DOHH2 (cell line): ENCODE results near the gene CALN1.

ENCODE experiments used
- H3F3A ChIP-seq: fragments of 200-600 bp; sonication (generic), shearing (Covaris generic); 2 replicates; pipeline ENCODE4 v1.6.0; 2016; ENCODE audit warnings: antibody characterized with exemption, mild to moderate bottlenecking; ENCODE audit not compliant: control insufficient read depth, insufficient read depth
- H3K27ac ChIP-seq: fragments of 200-600 bp; sonication (generic); 2 replicates; pipeline ENCODE4 v1.5.1; 2014; ENCODE audit warnings: low read depth, mild to moderate bottlenecking, low read length, moderate library complexity
- H3K27me3 ChIP-seq: fragments of 200-600 bp; sonication (generic); 2 replicates; pipeline ENCODE4 v1.6.1; 2014; ENCODE audit warnings: mild to moderate bottlenecking, low read length, mixed read lengths; ENCODE audit not compliant: control insufficient read depth
- H3K36me3 ChIP-seq: fragments of 200-600 bp; sonication (generic); 2 replicates; pipeline ENCODE4 v1.6.1; 2014; ENCODE audit warnings: mild to moderate bottlenecking, low read length, moderate library complexity, mixed read lengths; ENCODE audit not compliant: control insufficient read depth
- H3K4me1 ChIP-seq: fragments of 200-600 bp; sonication (generic); 2 replicates; pipeline ENCODE4 v1.6.1; 2014; ENCODE audit warnings: mild to moderate bottlenecking, low read length, mixed read lengths; ENCODE audit not compliant: control insufficient read depth
- H3K4me2 ChIP-seq: fragments of 200-600 bp; sonication (generic); 2 replicates; pipeline ENCODE4 v1.6.0; 2014; ENCODE audit warnings: mild to moderate bottlenecking, low read length, moderate library complexity
- H3K4me3 ChIP-seq: fragments of 200-600 bp; sonication (generic); 2 replicates; pipeline ENCODE4 v1.5.1; 2014; ENCODE audit warnings: mild to moderate bottlenecking, low read length, mixed read lengths
- H3K79me2 ChIP-seq: fragments of 200-600 bp; sonication (generic); 2 replicates; pipeline ENCODE4 v1.6.1; 2014; ENCODE audit warnings: mild to moderate bottlenecking, low read length, mixed read lengths; ENCODE audit not compliant: control insufficient read depth
- H3K9me2 ChIP-seq: fragments of 200-600 bp; sonication (generic); replicated peaks from 2 replicates; pipeline ENCODE4 v1.6.1; 2014; ENCODE audit warnings: mild to moderate bottlenecking, low read length, mixed read lengths; ENCODE audit not compliant: control insufficient read depth
- H3K9me3 ChIP-seq: fragments of 200-600 bp; sonication (generic); 2 replicates; pipeline ENCODE4 v1.6.1; 2014; ENCODE audit warnings: antibody characterized with exemption, low read length, mixed read lengths; ENCODE audit not compliant: control insufficient read depth, insufficient read depth
- H4K20me1 ChIP-seq: fragments of 200-600 bp; sonication (generic); 2 replicates; pipeline ENCODE4 v1.6.0; 2014; ENCODE audit warnings: low read depth, mild to moderate bottlenecking, antibody characterized with exemption, low read length, moderate library complexity; ENCODE audit not compliant: control insufficient read depth, insufficient read depth
- EZH2phosphoT487 ChIP-seq: fragments of 200-600 bp; sonication (generic); IDR thresholded peaks from 2 replicates; pipeline ENCODE4 v1.6.1; 2017; ENCODE audit warnings: borderline replicate concordance, mild to moderate bottlenecking, antibody characterized with exemption, low read length, moderate library complexity, mixed read lengths
- TF ChIP-seq, protein P1 (sequence below): fragments of 200-600 bp; sonication (generic); IDR thresholded peaks from one replicate; pipeline ENCODE4 v1.5.1; 2014; ENCODE audit warnings: antibody characterized with exemption, mild to moderate bottlenecking, low read depth, low read length; ENCODE audit not compliant: poor library complexity, severe bottlenecking

Gene CALN1

GRCh38 chr7:72042855-72043254 lies 369.3 kb downstream of the CALN1 start:
- no peak for TF ChIP-seq EZH2phosphoT487
- TF ChIP-seq, protein P1, sequence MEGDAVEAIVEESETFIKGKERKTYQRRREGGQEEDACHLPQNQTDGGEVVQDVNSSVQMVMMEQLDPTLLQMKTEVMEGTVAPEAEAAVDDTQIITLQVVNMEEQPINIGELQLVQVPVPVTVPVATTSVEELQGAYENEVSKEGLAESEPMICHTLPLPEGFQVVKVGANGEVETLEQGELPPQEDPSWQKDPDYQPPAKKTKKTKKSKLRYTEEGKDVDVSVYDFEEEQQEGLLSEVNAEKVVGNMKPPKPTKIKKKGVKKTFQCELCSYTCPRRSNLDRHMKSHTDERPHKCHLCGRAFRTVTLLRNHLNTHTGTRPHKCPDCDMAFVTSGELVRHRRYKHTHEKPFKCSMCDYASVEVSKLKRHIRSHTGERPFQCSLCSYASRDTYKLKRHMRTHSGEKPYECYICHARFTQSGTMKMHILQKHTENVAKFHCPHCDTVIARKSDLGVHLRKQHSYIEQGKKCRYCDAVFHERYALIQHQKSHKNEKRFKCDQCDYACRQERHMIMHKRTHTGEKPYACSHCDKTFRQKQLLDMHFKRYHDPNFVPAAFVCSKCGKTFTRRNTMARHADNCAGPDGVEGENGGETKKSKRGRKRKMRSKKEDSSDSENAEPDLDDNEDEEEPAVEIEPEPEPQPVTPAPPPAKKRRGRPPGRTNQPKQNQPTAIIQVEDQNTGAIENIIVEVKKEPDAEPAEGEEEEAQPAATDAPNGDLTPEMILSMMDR, result no peak
- Histone ChIP-seq H3K4me3 (no peak overlapping the region), H3K36me3 (no peaks in the 10 kb centered on the region), H3K9me2 (no peaks in the 10 kb centered on the region), H4K20me1 (no peaks in the 10 kb centered on the region), H3K27ac (no peak overlapping the region), H3F3A (no peaks in the 10 kb centered on the region), H3K9me3 (peaks cover 4% of the 10 kb centered on the region; the same call in 1 of the 2 replicates), H3K4me1 (no peaks in the 10 kb centered on the region), H3K4me2 (no peak overlapping the region), H3K27me3 (no peaks in the 10 kb centered on the region), H3K79me2 (no peaks in the 10 kb centered on the region)

DNA sequence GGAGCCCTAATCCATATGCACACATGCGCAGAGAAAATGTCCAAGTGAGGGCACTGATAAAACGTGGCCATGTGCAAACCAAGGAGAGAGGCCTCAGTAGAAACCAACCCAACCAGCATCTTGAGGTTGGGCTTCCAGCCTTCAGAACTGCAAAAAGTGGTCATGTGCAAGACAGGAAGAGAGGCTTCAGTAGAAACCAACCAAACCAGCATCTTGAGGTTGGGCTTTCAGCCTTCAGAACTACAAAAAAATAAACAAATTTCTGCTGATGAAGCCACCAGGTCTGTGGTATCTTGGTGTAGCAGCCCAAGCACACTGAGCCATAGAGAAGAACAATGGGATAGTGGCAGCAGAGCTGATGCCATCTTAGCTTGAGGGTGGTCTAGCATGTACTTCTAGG lies 371.5 kb downstream of the CALN1 start:
- TF ChIP-seq, protein P1, result no peak
- TF ChIP-seq EZH2phosphoT487, result no peak
- H3K27ac ChIP-seq, result no peak overlapping the region
- peaks cover 4% of the 10 kb centered on the region; the same call in 1 of the 2 replicates for H3K9me3 ChIP-seq
- H3K36me3 ChIP-seq, result no peaks in the 10 kb centered on the region
- H3K4me1 ChIP-seq, result no peaks in the 10 kb centered on the region
- no peaks in the 10 kb centered on the region for H3K9me2 ChIP-seq
- no peaks in the 10 kb centered on the region for H3K79me2 ChIP-seq
- H4K20me1 ChIP-seq, result no peaks in the 10 kb centered on the region
- no peaks in the 10 kb centered on the region for H3F3A ChIP-seq
- no peaks in the 10 kb centered on the region for H3K27me3 ChIP-seq
- H3K4me2 ChIP-seq, result no peak overlapping the region
- no peak overlapping the region for H3K4me3 ChIP-seq

- H3K4me3 ChIP-seq, result no peak overlapping the region
- H3K79me2 ChIP-seq, result no peaks in the 10 kb centered on the region
- H4K20me1 ChIP-seq, result no peaks in the 10 kb centered on the region
- H3K4me1 ChIP-seq, result no peaks in the 10 kb centered on the region
- H3K27ac ChIP-seq, result no peak overlapping the region
- TF ChIP-seq, protein P1, result no peak
- TF ChIP-seq EZH2phosphoT487, result no peak
- no peaks in the 10 kb centered on the region for H3K36me3 ChIP-seq
- H3K4me2 ChIP-seq, result no peak overlapping the region
- no peaks in the 10 kb centered on the region for H3K27me3 ChIP-seq
- no peaks in the 10 kb centered on the region for H3F3A ChIP-seq
- H3K9me2 ChIP-seq, result no peaks in the 10 kb centered on the region
- peaks cover 4% of the 10 kb centered on the region; the same call in 1 of the 2 replicates for H3K9me3 ChIP-seq
These were observed 372.7 kb downstream of the CALN1 start for GRCh38 chr7:72039460-72039859.
